SK-N-SH treated with all-trans-retinoic acid at 6 μM for 48 hours (cell line): ENCODE measurements around the gene ADAM23.

Experiments used
- CSDC2 ChIP-seq: fragments of 250-450 bp; sonication (Bioruptor Pico); IDR thresholded peaks from 2 replicates; pipeline ENCODE4 v1.5.0; 2020; ENCODE audit warnings: mild to moderate bottlenecking, moderate library complexity
- CSRNP3 ChIP-seq: fragments of 250-450 bp; sonication (Bioruptor Pico); IDR thresholded peaks from 2 replicates; pipeline ENCODE4 v1.5.1; 2021; ENCODE audit warnings: mild to moderate bottlenecking, moderate library complexity
- PATZ1 ChIP-seq: fragments of 250-450 bp; sonication (Bioruptor Pico); IDR thresholded peaks from 2 replicates; pipeline ENCODE4 v1.8.0; 2020; ENCODE audit warnings: mild to moderate bottlenecking, moderate library complexity, borderline replicate concordance
- POU6F1 ChIP-seq: fragments of 250-450 bp; sonication (Bioruptor Pico); IDR thresholded peaks from 2 replicates; pipeline ENCODE4 v1.8.0; 2021; ENCODE audit warnings: low read depth, mild to moderate bottlenecking, moderate library complexity, borderline replicate concordance
- RARB ChIP-seq: fragments of 250-450 bp; sonication (Bioruptor Pico); IDR thresholded peaks from 2 replicates; pipeline ENCODE4 v1.8.0; 2021; ENCODE audit warnings: mild to moderate bottlenecking, moderate library complexity
- SNAI2 ChIP-seq: fragments of 250-450 bp; sonication (Bioruptor Pico); IDR thresholded peaks from 2 replicates; pipeline ENCODE4 v1.5.0; 2020; ENCODE audit warnings: mild to moderate bottlenecking, moderate library complexity
- TSHZ2 ChIP-seq: fragments of 250-450 bp; sonication (Bioruptor Pico); IDR thresholded peaks from 2 replicates; pipeline ENCODE4 v1.5.0; 2020; ENCODE audit warnings: mild to moderate bottlenecking, moderate library complexity
- ZFP3 ChIP-seq: fragments of 250-450 bp; sonication (Bioruptor Pico); IDR thresholded peaks from 2 replicates; pipeline ENCODE4 v1.5.0; 2020; ENCODE audit warnings: mild to moderate bottlenecking, moderate library complexity
- ZNF70 ChIP-seq: fragments of 450-650 bp; formaldehyde crosslinking; IDR thresholded peaks from 2 replicates; pipeline ENCODE4 v1.5.0; 2020; ENCODE audit warnings: mild to moderate bottlenecking, moderate library complexity
- ZNF8 ChIP-seq: fragments of 450-650 bp; formaldehyde crosslinking; IDR thresholded peaks from 2 replicates; pipeline ENCODE4 v1.5.0; 2020; ENCODE audit warnings: mild to moderate bottlenecking, moderate library complexity

- no peak for TF ChIP-seq ZFP3 (CRISPR knock-in tag)
- no peak for TF ChIP-seq RARB (CRISPR knock-in tag)
- no peak for TF ChIP-seq TSHZ2 (CRISPR knock-in tag)
- no peak for TF ChIP-seq ZNF70 (CRISPR knock-in tag)
- no peak for TF ChIP-seq CSRNP3 (CRISPR knock-in tag)
- TF ChIP-seq CSDC2 (CRISPR knock-in tag) = no peak
- TF ChIP-seq PATZ1 = no peak
- no peak for TF ChIP-seq POU6F1 (CRISPR knock-in tag)
- TF ChIP-seq ZNF8 (CRISPR knock-in tag) = no peak
- TF ChIP-seq SNAI2 = no peak
Measured at GRCh38 chr2:206438196-206438724, 5.1 kb upstream of the ADAM23 start.
